C4-2B (cell line): ENCODE results near the gene NR5A2.
A peak's percentile ranks its signal among the peaks of the same experiment; 100 is the strongest.

Source experiments
- H3K27ac ChIP-seq: fragments of 450-650 bp; 2 replicates; pipeline ENCODE4 v1.5.1; 2017
- ZFX ChIP-seq: fragments of 450-650 bp; IDR thresholded peaks from 2 replicates; pipeline ENCODE4 v1.6.1; 2017
- TF ChIP-seq, protein P1 (sequence below): fragments of 450-650 bp; conservative IDR thresholded peaks from 2 replicates; pipeline ENCODE4 v1.5.1; 2017; ENCODE audit warnings: mild to moderate bottlenecking

NR5A2 gene

DNA sequence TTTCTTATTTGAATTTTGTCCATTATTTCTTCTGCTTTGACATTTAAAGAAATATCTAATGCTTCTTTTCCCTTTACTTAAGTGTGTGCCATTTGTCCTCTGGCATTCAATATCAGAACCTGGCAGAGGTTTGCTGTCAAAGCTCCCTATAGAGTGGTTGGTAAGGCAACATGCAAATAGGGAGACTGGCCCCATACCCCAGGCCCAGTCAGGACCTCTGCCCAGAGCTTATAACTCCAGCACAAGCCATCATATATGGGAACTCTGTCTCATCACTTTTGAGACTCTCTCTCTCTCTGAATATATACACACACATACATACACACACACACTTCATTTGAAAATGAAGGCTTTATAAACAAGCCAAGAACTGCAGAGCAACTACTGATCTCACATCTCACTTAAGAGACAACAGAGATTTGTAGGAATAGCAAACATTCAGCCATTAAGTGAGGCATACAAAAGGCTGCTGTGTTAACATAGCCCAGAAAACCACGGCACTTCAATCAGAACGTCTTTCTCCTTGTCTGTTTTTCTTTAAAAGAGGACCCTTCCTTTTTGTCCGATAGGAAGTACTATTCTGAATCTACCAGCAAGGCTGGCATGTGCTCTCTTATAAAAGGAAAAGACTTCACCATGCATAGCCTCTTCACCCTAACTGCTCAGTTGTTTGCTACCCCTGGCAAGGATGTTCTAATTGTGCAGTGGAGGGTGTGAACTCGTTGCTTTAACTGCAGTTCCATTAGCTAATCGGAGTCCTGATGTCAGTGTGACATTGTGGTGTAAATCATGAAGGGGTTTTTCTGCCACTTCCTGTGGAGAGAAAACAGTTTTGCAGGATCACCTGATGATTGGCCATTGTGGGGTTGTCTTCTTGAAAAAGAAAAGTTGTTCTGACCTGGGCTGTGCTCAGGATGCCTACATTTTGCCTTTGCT, 101.7 kb downstream of the NR5A2 start:
- H3K27ac ChIP-seq = no peak overlapping the region
- TF ChIP-seq, protein P1, sequence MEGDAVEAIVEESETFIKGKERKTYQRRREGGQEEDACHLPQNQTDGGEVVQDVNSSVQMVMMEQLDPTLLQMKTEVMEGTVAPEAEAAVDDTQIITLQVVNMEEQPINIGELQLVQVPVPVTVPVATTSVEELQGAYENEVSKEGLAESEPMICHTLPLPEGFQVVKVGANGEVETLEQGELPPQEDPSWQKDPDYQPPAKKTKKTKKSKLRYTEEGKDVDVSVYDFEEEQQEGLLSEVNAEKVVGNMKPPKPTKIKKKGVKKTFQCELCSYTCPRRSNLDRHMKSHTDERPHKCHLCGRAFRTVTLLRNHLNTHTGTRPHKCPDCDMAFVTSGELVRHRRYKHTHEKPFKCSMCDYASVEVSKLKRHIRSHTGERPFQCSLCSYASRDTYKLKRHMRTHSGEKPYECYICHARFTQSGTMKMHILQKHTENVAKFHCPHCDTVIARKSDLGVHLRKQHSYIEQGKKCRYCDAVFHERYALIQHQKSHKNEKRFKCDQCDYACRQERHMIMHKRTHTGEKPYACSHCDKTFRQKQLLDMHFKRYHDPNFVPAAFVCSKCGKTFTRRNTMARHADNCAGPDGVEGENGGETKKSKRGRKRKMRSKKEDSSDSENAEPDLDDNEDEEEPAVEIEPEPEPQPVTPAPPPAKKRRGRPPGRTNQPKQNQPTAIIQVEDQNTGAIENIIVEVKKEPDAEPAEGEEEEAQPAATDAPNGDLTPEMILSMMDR = no peak
- no peak for TF ChIP-seq ZFX

DNA sequence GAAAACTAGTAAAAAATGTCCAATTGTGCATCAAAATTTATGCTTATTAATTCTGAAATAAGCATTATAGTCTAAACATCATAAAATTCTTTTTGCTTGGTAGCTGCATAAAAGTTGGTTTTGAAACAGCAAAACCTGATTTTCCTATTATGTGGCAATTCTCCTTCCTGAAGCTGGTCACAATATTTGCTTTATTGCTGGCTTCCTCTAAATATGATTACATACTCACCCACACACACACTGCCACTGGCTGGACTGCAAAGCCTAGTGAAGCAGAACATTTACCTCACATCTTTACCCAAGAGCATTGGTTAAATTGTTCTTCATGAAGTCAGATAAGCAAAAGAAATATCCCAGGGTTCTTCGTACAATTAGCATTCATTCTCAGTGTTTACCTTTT, 103.0 kb downstream of the NR5A2 start:
- no peak for TF ChIP-seq ZFX
- TF ChIP-seq, protein P1 = no peak
- no peak overlapping the region for H3K27ac ChIP-seq

DNA sequence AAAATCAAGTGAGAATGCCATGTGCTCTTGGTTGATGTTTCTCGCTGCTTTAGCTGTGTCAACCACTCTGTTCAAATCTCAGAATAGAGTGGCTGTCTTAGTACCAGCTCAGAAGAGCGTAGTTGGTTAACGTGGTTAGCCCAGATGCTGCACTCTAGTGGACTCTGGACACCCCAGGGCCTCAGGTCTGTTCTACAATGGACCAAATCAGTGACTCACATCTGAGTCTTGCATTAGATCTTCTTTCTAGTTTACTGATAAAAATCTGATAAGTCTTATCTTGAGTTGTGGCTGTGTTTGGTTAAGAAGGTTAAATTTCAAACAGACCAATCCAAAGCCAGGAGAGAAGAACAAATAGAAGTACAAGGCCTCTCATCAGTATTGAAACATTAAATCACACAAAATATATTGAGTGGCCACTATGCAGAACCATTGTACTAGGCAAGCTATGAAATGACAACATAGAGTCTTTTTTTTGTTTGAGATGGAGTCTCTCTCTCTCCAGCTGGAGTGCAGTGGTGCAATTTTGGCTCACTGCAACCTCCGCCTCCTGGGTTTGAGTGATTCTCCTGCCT, 104.1 kb downstream of the NR5A2 start:
- H3K27ac ChIP-seq = peak overlapping the region; percentile 51; the same call in 1 of the 2 replicates
- TF ChIP-seq, protein P1 = peak; percentile 25; the same call in 1 of the 2 replicates
- TF ChIP-seq ZFX = no peak

DNA sequence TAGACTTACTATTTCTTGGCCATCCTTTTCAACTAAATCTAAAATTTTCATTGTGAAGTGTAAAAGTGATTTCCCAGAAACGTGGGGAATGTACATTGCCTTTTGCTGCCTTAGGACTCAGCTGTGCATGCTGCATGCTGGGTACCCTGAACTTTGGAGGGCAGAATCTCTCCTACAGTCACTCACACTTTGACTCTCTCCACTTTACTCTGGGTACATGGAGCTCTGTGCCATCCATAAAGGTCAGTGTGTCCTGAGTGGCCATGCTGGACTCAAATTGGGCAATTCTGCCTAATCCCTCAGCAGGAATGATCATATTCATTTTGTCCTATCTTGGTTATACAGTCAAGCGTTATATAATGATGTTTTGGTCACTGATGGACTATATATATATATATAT, 105.6 kb downstream of the NR5A2 start:
- TF ChIP-seq ZFX = no peak
- TF ChIP-seq, protein P1 = no peak
- no peak overlapping the region for H3K27ac ChIP-seq

DNA sequence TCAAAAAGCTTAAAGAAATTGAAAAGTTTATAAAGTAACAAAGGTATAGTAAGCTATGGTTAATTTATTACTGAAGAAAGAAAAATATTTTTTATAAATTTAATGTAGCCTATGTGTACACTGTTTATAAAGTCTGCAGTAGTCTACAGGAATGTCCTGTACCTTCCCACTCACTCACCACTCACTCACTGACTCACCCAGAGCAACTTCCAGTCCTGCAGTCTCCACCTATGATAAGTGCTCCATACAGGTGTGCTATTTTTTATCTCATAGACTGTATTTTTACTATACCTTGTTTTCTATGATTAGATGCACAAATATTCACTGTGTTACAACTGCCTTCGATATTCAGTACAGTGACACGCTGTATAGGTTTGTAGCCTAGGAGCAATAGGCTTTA, 106.6 kb downstream of the NR5A2 start:
- no peak overlapping the region for H3K27ac ChIP-seq
- TF ChIP-seq ZFX = no peak
- TF ChIP-seq, protein P1 = no peak

DNA sequence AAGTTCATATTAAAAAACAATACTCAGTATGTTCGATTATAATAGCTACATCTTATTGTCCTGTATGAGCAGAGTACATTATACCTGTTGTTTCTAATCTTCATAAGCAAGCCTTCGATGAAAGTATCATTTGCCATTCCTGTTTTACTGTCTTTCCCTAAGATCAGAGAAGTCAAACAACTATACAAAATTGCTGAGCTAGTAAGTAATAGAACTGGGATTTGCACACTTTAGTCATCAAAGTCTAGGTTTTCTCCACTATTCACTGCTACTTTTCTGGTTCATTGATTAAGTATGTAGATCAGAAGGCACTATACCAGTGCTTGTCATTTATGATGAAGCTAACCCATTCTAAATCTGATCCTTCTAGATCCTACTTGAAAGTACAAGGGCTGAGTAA, 108.9 kb downstream of the NR5A2 start:
- no peak overlapping the region for H3K27ac ChIP-seq
- TF ChIP-seq, protein P1 = no peak
- TF ChIP-seq ZFX = no peak

DNA sequence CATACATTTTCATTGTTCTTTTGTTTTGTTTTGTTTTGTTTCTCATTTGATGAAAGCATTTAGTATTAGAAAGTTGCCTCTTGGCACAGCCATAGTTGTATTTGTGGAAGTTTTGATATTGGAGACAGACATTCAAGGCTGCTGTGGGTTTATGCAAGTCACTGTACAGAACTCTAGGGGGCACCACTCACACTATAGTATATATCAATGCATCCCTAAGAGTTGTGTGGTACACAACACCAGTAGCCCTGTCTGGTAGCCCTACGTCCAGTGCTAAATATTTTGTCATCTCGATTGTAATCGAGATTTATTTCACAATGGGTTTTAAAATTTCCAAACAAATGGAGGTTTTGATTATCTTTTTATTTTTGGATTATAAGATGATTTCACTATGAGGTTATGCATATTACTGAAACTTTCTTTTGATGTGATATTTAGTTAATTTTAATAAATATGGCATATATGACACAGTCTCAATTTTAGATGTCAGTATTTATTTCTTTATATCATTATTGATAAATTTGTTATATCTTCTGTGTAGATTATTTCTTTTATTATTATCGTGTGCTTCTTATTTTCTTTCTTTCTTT, 112.2 kb downstream of the NR5A2 start:
- no peak for TF ChIP-seq ZFX
- TF ChIP-seq, protein P1 = peak; percentile 89
- no peak overlapping the region for H3K27ac ChIP-seq
